Gastroesophageal sphincter (tissue), 4 donors: ENCODE data around the gene PI4KA. TPM values are rescaled to one million over a fixed set of nuclear protein-coding genes. Genes with fewer than 3 reads are reported as not detected.

ENCODE experiments used
- ATAC-seq: fragments of 150-250 bp; one replicate; pipeline ENCODE4 v1.9.1; 2016; ENCODE audit warnings: mild to moderate bottlenecking, moderate library complexity
- H3K27ac ChIP-seq, 4 donors: fragments of 200-600 bp; sonication (generic) in 3 of 4; 1 replicate in 3 of 4; 2 replicates in 1 of 4; pipeline ENCODE4 v1.5.1; 2016 to 2019
- H3K27me3 ChIP-seq: fragments of 200-600 bp; sonication (generic); one replicate; pipeline ENCODE4 v1.5.1; 2019
- H3K36me3 ChIP-seq, 2 donors: fragments of 200-600 bp; sonication (generic); one replicate each; pipeline ENCODE4 v1.5.1; 2019; ENCODE audit warnings: control low read depth in 1 of 2
- H3K4me1 ChIP-seq, 3 donors: fragments of 200-600 bp; sonication (generic); 1 replicate in 2 of 3; 2 replicates in 1 of 3; pipeline ENCODE4 v1.5.1; 2016 to 2019; ENCODE audit warnings: control low read depth in 2 of 3
- H3K4me3 ChIP-seq, 2 donors: fragments of 200-600 bp; sonication (generic); one replicate each; pipeline ENCODE4 v1.5.1; 2019; ENCODE audit warnings: mild to moderate bottlenecking in 1 of 2, moderate library complexity in 1 of 2
- H3K9me3 ChIP-seq, 3 donors: fragments of 200-600 bp; sonication (generic); one replicate each; pipeline ENCODE4 v1.5.1; 2017 to 2019; ENCODE audit warnings: control low read depth in 2 of 3
- EP300 ChIP-seq: sonication (generic); formaldehyde crosslinking; IDR thresholded peaks from one replicate; pipeline ENCODE4 v1.6.1; 2017; ENCODE audit warnings: antibody characterized with exemption, mild to moderate bottlenecking
- POLR2A ChIP-seq, 2 donors: fragments of 450-650 bp; IDR thresholded peaks; one replicate each; pipeline ENCODE4 v1.6.1; 2017; ENCODE audit warnings: antibody characterized with exemption in 2 of 2, mild to moderate bottlenecking in 2 of 2, moderate library complexity in 1 of 2
- POLR2AphosphoS5 ChIP-seq: sonication (generic); formaldehyde crosslinking; IDR thresholded peaks from one replicate; pipeline ENCODE4 v1.6.1; 2017; ENCODE audit warnings: antibody characterized with exemption
- WGBS, 2 donors: methylation state at CpG; one replicate each; pipeline ENCODE4 v1.1.5; 2018; ENCODE audit warnings: low coverage in 1 of 2; 5-methylcytosine and 5-hydroxymethylcytosine counted together
- total RNA-seq, 4 donors: library from RNA; depleted of rRNA; stranded (reverse); fragments of >200 nt; gene quantifications; one replicate each; pipeline ENCODE4 v1.1.0, GENCODE V29; 2016
- TF ChIP-seq, protein P1 (sequence below), 4 experiments: fragments of 200-600 bp in 2 of 4; fragments of 450-650 bp in 2 of 4; sonication (generic) in 1 of 4; IDR thresholded peaks; one replicate each; pipeline ENCODE4 v1.5.1; 2017 to 2019; ENCODE audit warnings: antibody characterized with exemption in 4 of 4, mild to moderate bottlenecking in 2 of 4, moderate library complexity in 2 of 4

Gene PI4KA
- total RNA-seq, 4 donors from 2014 or later, result 45.7 to 113 (median 87.5) TPM

DNA sequence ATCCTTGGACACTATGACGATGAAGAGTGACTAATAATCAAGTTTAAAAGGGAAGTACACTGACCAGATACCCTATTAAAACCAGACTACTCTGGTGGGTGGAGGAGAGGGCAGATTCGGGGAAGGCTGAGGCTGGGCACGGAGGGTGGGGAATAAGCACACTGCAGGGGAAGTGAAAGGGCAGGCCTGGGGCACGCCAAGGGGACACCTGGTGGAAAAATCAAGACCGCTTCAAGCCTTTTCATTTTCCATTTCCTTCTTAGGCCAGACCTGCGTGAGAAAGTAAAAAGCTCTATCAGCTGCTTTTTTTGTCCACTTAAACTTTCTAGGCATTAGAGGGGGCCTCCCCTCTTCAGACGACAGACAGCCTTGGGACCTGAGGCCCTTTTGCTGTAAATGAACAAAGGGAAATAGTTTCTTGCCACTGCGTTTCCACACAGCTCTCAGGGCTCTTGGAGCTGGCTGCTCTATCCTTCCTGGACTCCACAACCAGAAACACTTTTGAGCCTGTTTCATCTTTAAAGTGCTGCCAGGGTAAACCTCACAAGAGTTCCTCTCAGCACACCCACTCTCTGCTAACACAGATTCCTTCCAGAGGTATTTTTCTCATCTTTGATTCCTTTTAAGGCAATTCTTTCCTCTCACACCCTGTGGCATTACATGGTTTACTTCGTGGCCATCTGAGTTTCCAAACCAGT is 109.7 kb downstream of the PI4KA start:
- Histone ChIP-seq H3K4me3 (no peak overlapping the region), H3K27me3 (no peaks in the 10 kb centered on the region), H3K4me1 (peaks cover 0 to 38% (median 12%) of the 10 kb centered on the region in 3 donors), H3K9me3 (no peaks in the 10 kb centered on the region), H3K36me3 (peaks cover 0 to 92% of the 10 kb centered on the region in 2 donors), H3K27ac (peak overlapping the region in 3 of 4 donors; percentile 71 to 75 (median 72))
- WGBS, 2 donors, result 34 to 57% methylated on average over 7 to 9 of the region's 9 CpGs
- TF ChIP-seq, protein P1, sequence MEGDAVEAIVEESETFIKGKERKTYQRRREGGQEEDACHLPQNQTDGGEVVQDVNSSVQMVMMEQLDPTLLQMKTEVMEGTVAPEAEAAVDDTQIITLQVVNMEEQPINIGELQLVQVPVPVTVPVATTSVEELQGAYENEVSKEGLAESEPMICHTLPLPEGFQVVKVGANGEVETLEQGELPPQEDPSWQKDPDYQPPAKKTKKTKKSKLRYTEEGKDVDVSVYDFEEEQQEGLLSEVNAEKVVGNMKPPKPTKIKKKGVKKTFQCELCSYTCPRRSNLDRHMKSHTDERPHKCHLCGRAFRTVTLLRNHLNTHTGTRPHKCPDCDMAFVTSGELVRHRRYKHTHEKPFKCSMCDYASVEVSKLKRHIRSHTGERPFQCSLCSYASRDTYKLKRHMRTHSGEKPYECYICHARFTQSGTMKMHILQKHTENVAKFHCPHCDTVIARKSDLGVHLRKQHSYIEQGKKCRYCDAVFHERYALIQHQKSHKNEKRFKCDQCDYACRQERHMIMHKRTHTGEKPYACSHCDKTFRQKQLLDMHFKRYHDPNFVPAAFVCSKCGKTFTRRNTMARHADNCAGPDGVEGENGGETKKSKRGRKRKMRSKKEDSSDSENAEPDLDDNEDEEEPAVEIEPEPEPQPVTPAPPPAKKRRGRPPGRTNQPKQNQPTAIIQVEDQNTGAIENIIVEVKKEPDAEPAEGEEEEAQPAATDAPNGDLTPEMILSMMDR (IDR thresholded peaks at IDR 0.05), result no peak
- TF ChIP-seq POLR2AphosphoS5 (no peak), EP300 (no peak), POLR2A (IDR thresholded peaks at IDR 0.05) (no peak)
- ATAC-seq, result peak; percentile 3

DNA sequence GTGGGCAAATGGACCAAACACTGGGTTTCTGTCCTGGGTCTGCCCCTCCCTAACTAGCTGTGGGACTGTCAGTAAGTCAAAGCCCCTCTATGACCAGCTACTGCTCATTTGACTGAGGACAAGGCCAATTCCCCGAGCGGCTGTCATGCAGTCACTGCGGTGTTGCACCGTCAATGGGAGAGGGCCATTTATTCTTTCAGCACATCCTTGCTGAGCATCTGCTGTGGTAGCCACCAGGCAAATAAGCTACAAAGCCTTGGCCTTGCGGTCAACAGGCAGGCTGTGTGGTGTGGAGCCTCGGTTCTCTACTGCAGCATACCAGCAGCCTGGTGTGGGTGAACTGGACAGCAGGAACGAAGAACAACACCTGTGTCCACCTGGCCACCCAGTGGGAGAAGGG is 110.5 kb downstream of the PI4KA start:
- H3K9me3 ChIP-seq, result no peaks in the 10 kb centered on the region
- peaks cover 0 to 94% of the 10 kb centered on the region in 2 donors for H3K36me3 ChIP-seq
- ATAC-seq, result no peak
- no peaks in the 10 kb centered on the region for H3K27me3 ChIP-seq
- H3K4me3 ChIP-seq, result no peak overlapping the region
- TF ChIP-seq, protein P1 (IDR thresholded peaks at IDR 0.05), result no peak
- no peak for TF ChIP-seq EP300
- no peak for TF ChIP-seq POLR2A (IDR thresholded peaks at IDR 0.05)
- no peak for TF ChIP-seq POLR2AphosphoS5
- H3K27ac ChIP-seq, result peak overlapping the region in 3 of 4 donors; percentile 71 to 75 (median 72)
- peaks cover 0 to 38% (median 12%) of the 10 kb centered on the region in 3 donors for H3K4me1 ChIP-seq
- 80% methylated on average over 1 of the region's 7 CpGs; no CpG with 5 or more reads in 1 of the 2 donors for WGBS, 2 donors

DNA sequence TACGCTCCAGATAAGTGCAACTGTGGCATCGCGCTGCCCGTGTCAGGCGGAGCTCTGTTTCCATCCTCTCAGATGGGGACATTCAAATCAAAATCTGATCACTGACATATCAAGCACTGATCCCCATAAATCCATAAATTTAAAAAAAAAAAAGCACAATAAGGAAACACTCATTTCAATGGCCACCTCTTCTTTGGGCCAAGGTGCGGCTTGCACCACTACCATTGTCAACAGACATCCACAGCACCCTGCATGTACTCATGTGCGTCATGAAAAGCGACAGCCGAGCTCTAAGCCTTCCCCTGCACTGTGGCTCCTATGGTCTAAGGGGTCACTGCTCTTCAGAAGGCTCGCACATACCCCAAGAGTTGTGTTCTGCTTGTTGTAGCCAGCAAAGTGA is 111.4 kb downstream of the PI4KA start:
- WGBS, 2 donors, result 93 to 95% methylated on average over 8 to 9 of the region's 10 CpGs
- no peak overlapping the region for H3K27ac ChIP-seq
- no peak for ATAC-seq
- TF ChIP-seq POLR2AphosphoS5 (no peak), POLR2A (IDR thresholded peaks at IDR 0.05) (no peak), EP300 (no peak)
- TF ChIP-seq, protein P1 (IDR thresholded peaks at IDR 0.05), result no peak
- H3K4me1 ChIP-seq, result peaks cover 0 to 38% (median 12%) of the 10 kb centered on the region in 3 donors
- H3K4me3 ChIP-seq, result no peak overlapping the region
- H3K9me3 ChIP-seq, result no peaks in the 10 kb centered on the region
- H3K36me3 ChIP-seq, result peaks cover 0 to 94% of the 10 kb centered on the region in 2 donors
- no peaks in the 10 kb centered on the region for H3K27me3 ChIP-seq

DNA sequence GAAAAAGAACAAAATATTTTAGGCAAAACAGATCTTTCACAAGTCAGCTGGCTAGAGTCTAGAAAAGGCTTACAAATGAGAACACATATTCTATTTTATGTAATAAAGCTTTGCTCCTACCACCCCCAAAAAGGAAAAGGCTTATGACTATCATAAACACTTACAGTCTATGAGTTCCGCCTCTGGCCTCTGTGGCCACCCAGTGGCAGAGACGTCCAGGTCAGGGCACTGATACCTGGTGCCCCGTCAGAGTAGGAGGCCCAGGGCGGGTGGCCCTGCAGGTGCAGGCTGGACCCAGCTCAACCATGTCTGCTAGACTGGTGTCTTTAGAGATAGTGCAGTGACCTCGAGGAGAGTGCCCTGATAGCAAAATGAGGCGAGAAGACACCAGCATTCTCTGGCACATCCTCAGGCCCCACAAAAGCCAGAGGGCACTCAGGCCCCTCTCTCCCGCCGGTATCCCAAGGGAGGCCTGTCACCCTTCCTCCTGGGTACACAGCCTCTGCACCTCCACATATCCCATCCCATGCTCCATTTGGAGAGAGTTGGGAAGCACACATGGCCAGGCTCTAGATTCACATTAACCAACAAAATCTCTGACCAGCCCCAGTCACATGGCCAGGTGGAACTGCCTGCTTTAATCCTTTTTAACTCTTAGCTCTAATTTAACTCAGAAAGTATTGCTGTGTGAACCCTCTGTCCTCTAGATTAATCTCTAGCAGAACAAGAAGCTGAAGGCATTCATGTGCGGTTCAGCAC is 112.0 kb downstream of the PI4KA start:
- no peak for TF ChIP-seq EP300
- no peak for TF ChIP-seq POLR2A (IDR thresholded peaks at IDR 0.05)
- TF ChIP-seq, protein P1 (IDR thresholded peaks at IDR 0.05), result no peak
- no peak for TF ChIP-seq POLR2AphosphoS5
- Histone ChIP-seq H3K36me3 (peaks cover 0 to 94% of the 10 kb centered on the region in 2 donors), H3K27me3 (no peaks in the 10 kb centered on the region), H3K4me3 (no peak overlapping the region), H3K4me1 (peaks cover 0 to 37% (median 12%) of the 10 kb centered on the region in 3 donors), H3K27ac (no peak overlapping the region), H3K9me3 (no peaks in the 10 kb centered on the region)
- 80% methylated on average over 3 to 4 of the region's 9 CpGs for WGBS, 2 donors
- no peak for ATAC-seq
